A549 (cell line): ENCODE data around the gene MYH15. TPM values are rescaled to one million over a fixed set of nuclear protein-coding genes. Genes with fewer than 3 reads are reported as not detected.

Source experiments
- ATAC-seq, 2 experiments: fragments of 200-7000 bp in 1 of 2; fragments of >200 bp in 1 of 2; cut with Nextera tagmentation in 1 of 2; cut with Tn5 transposase in 1 of 2; 3 replicates each; pipeline versions ENCODE4 v1.8.0 to v1.9.1; 2018 to 2020; ENCODE audit warnings: mild to moderate bottlenecking in 1 of 2, moderate library complexity in 1 of 2
- CTCF ChIA-PET: fragments of 300-600 bp; sonication (Branson Sonifier 250); formaldehyde crosslinking; extraction: SDS; loops from one replicate; lab custom pipeline; 2021; ENCODE audit warnings: antibody characterized with exemption, inconsistent platforms; lab: Yijun Ruan, JAX
- POLR2A ChIA-PET: fragments of 350-600 bp; formaldehyde crosslinking; extraction: SDS; loops from one replicate; lab custom pipeline; 2021; ENCODE audit warnings: antibody characterized with exemption, inconsistent platforms; lab: Yijun Ruan, JAX
- DNase-seq, 2 experiments: peaks; one replicate each; pipeline versions ENCODE4 v3.0.0 to v3.0.0-alpha.2; 2011 to 2016; ENCODE audit warnings: low read depth in 1 of 2, low spot score in 1 of 2
- FAIRE-seq: peaks from 2 replicates; lab custom pipeline; 2011; peaks lifted over from hg19 to GRCh38; lab: Jason Lieb, UNC
- H3K27ac ChIP-seq, 2 experiments: fragments of >200 bp; sonication (Bioruptor Twin); formaldehyde crosslinking; 3 replicates each; pipeline ENCODE4 v1.5.1; 2016 to 2017
- H3K4me1 ChIP-seq: fragments of >200 bp; sonication (Bioruptor Twin); formaldehyde crosslinking; 3 replicates; pipeline ENCODE4 v1.6.1; 2016
- H3K4me2 ChIP-seq: fragments of >200 bp; sonication (Bioruptor Twin); formaldehyde crosslinking; 3 replicates; pipeline ENCODE4 v1.6.1; 2016
- H3K4me3 ChIP-seq: fragments of >200 bp; sonication (Bioruptor Twin); formaldehyde crosslinking; 3 replicates; pipeline ENCODE4 v1.5.1; 2016
- H3K9me3 ChIP-seq: fragments of >200 bp; sonication (Bioruptor Twin); formaldehyde crosslinking; 3 replicates; pipeline ENCODE4 v1.6.1; 2016
- ATOH8 ChIP-seq: fragments of 250-450 bp; sonication (Bioruptor Pico); IDR thresholded peaks from 2 replicates; pipeline ENCODE4 v1.5.0; 2020; ENCODE audit warnings: low read depth, mild to moderate bottlenecking, moderate library complexity
- BCL3 ChIP-seq: fragments of >200 bp; sonication (Bioruptor Twin); formaldehyde crosslinking; IDR thresholded peaks from 3 replicates; pipeline ENCODE4 v1.6.1; 2016
- CBX2 ChIP-seq: fragments of 200-600 bp; sonication (generic); IDR thresholded peaks from 2 replicates; pipeline ENCODE4 v1.6.1; 2016; ENCODE audit warnings: low read depth, mild to moderate bottlenecking, borderline replicate concordance
- CHD2 ChIP-seq: fragments of 150-350 bp; IDR thresholded peaks from 2 replicates; pipeline ENCODE4 v1.6.1; 2014; ENCODE audit warnings: low read length; ENCODE audit not compliant: partially characterized antibody
- EHF ChIP-seq: fragments of 250-450 bp; sonication (Bioruptor Pico); IDR thresholded peaks from 2 replicates; pipeline ENCODE4 v1.5.0; 2020; ENCODE audit warnings: mild to moderate bottlenecking
- FOSB ChIP-seq: fragments of 250-450 bp; sonication (Bioruptor Pico); IDR thresholded peaks from 2 replicates; pipeline ENCODE4 v1.5.0; 2020; ENCODE audit warnings: mild to moderate bottlenecking, moderate library complexity
- FOSL2 ChIP-seq, 2 experiments: fragments of 450-650 bp in 1 of 2; fragments of >200 bp in 1 of 2; sonication (Bioruptor Twin) in 1 of 2; formaldehyde crosslinking; IDR thresholded peaks; 2 replicates each; pipeline versions ENCODE4 v1.5.0 to v1.6.1; 2016 to 2020; ENCODE audit warnings: mild to moderate bottlenecking in 1 of 2, moderate library complexity in 1 of 2
- HDAC2 ChIP-seq: fragments of 200-600 bp; sonication (generic); IDR thresholded peaks from 2 replicates; pipeline ENCODE4 v1.6.1; 2016
- HEYL ChIP-seq: fragments of 250-450 bp; sonication (Bioruptor Pico); IDR thresholded peaks from 2 replicates; pipeline ENCODE4 v1.8.0; 2021; ENCODE audit warnings: mild to moderate bottlenecking, moderate library complexity
- HOXB13 ChIP-seq: fragments of 250-450 bp; sonication (Bioruptor Pico); IDR thresholded peaks from 2 replicates; pipeline ENCODE4 v1.5.0; 2020; ENCODE audit warnings: low read depth, mild to moderate bottlenecking, moderate library complexity
- KDM5A ChIP-seq: fragments of 200-600 bp; sonication (generic); IDR thresholded peaks from 2 replicates; pipeline ENCODE4 v1.6.1; 2016; ENCODE audit warnings: antibody characterized with exemption, mild to moderate bottlenecking
- MAFK ChIP-seq: fragments of 450-650 bp; IDR thresholded peaks from 2 replicates; pipeline ENCODE4 v1.6.1; 2014; ENCODE audit not compliant: partially characterized antibody
- NFE2L2 ChIP-seq: fragments of 150-350 bp; conservative IDR thresholded peaks from 2 replicates; pipeline ENCODE4 v1.6.1; 2014; ENCODE audit warnings: low read length
- NR3C1 ChIP-seq: fragments of >200 bp; sonication (Bioruptor Twin); formaldehyde crosslinking; IDR thresholded peaks from 3 replicates; pipeline ENCODE4 v1.6.1; 2017
- REST ChIP-seq: fragments of 200-600 bp; sonication (generic); IDR thresholded peaks from 2 replicates; pipeline ENCODE4 v1.6.1; 2016; ENCODE audit warnings: antibody characterized with exemption, mild to moderate bottlenecking, moderate library complexity
- TFCP2L1 ChIP-seq: fragments of 250-450 bp; sonication (Bioruptor Pico); IDR thresholded peaks from 2 replicates; pipeline ENCODE4 v1.5.0; 2021; ENCODE audit warnings: mild to moderate bottlenecking
- ZFP36 ChIP-seq: fragments of 450-650 bp; IDR thresholded peaks from 2 replicates; pipeline ENCODE4 v1.6.1; 2014; ENCODE audit warnings: borderline replicate concordance; ENCODE audit not compliant: partially characterized antibody
- ZSCAN20 ChIP-seq: fragments of 250-450 bp; sonication (Bioruptor Pico); IDR thresholded peaks from 2 replicates; pipeline ENCODE4 v1.8.0; 2022; ENCODE audit warnings: mild to moderate bottlenecking, moderate library complexity
- WGBS: methylation state at CpG from one replicate; pipeline ENCODE4 v1.1.6; 2017; ENCODE audit errors: missing lambda C conversion rate; 5-methylcytosine and 5-hydroxymethylcytosine counted together
- polyA plus RNA-seq, 4 experiments: library from polyadenylated mRNA; depleted of rRNA in 3 of 4; stranded (reverse); fragments of >200 nt; fragmentation: RNase III in 1 of 4; extraction: RNeasy Plus Mini Kit Qiagen cat#74134 plus additional on column Dnase treatment in 1 of 4; gene quantifications; 2 replicates in 3 of 4; 3 replicates in 1 of 4; pipeline ENCODE4 v1.2.3, GENCODE V29; 2011 to 2017

Gene MYH15
- polyA plus RNA-seq, 2 of the 4 experiments (the other 2 are of a cell fraction): 0.39 to 1.7 TPM

GRCh38 chr3:108462899-108463298 is 47.5 kb downstream of the MYH15 start:
- no peaks in the 10 kb centered on the region for H3K9me3 ChIP-seq
- DNase-seq: no peak
- FAIRE-seq: no peak
- ChIA-PET POLR2A (no interaction called here), CTCF (interaction anchor here (0.6 to 2.1 kb wide), 2 partner anchors 12 to 20 kb away, joined by 3 to 10 read pairs; no protein-coding TSS in a partner anchor)
- ATAC-seq: no peak
- H3K4me1 ChIP-seq: 0 out of 3 replicates have a peak, but pooled peaks cover 3% of the 10 kb centered on the region
- no peak overlapping the region for H3K27ac ChIP-seq
- H3K4me3 ChIP-seq: no peak overlapping the region
- WGBS: 52% methylated on average over 2 of the region's 2 CpGs
- TF ChIP-seq KDM5A (no peak), FOSL2 (IDR thresholded peaks at IDR 0.05) (no peak), FOSL2 (CRISPR knock-in tag; IDR thresholded peaks at IDR 0.05) (peak; percentile 28; the same call in 1 of the 2 replicates), CBX2 (no peak), BCL3 (no peak)
- no peak overlapping the region for H3K4me2 ChIP-seq

GRCh38 chr3:108461661-108462111 is 48.7 kb downstream of the MYH15 start:
- no peak for ATAC-seq
- H3K9me3 ChIP-seq: no peaks in the 10 kb centered on the region
- ChIA-PET CTCF (interaction anchor here (1.1 to 2.1 kb wide), 3 partner anchors 13 to 29 kb away, joined by 4 to 10 read pairs (median 7); no protein-coding TSS in a partner anchor), POLR2A (no interaction called here)
- no peak overlapping the region for H3K4me3 ChIP-seq
- DNase-seq: no peak
- 67% methylated on average over 5 of the region's 5 CpGs for WGBS
- H3K27ac ChIP-seq: no peak overlapping the region
- H3K4me2 ChIP-seq: no peak overlapping the region
- no peak for FAIRE-seq
- 0 out of 3 replicates have a peak, but pooled peaks cover 3% of the 10 kb centered on the region for H3K4me1 ChIP-seq
- TF ChIP-seq ZFP36 (no peak), FOSL2 (IDR thresholded peaks at IDR 0.05) (no peak), FOSL2 (CRISPR knock-in tag; IDR thresholded peaks at IDR 0.05) (no peak), ATOH8 (no peak), HDAC2 (no peak), CHD2 (no peak), REST (no peak), NFE2L2 (no peak), EHF (CRISPR knock-in tag) (no peak), HEYL (CRISPR knock-in tag) (no peak), CBX2 (no peak), HOXB13 (CRISPR knock-in tag) (no peak), TFCP2L1 (CRISPR knock-in tag) (no peak), NR3C1 (no peak), FOSB (CRISPR knock-in tag) (no peak)

GRCh38 chr3:108459225-108459624 is 51.2 kb downstream of the MYH15 start:
- H3K4me1 ChIP-seq: 0 out of 3 replicates have a peak, but pooled peaks cover 3% of the 10 kb centered on the region
- H3K9me3 ChIP-seq: no peaks in the 10 kb centered on the region
- ChIA-PET CTCF (interaction anchor here (0.7 to 2.6 kb wide), 2 partner anchors 18 to 208 kb away, joined by 3 to 9 read pairs; no protein-coding TSS in a partner anchor), POLR2A (no interaction called here)
- DNase-seq (no peak), ATAC-seq (no peak), FAIRE-seq (no peak)
- no peak overlapping the region for H3K4me2 ChIP-seq
- H3K4me3 ChIP-seq: no peak overlapping the region
- no peak overlapping the region for H3K27ac ChIP-seq
- TF ChIP-seq FOSL2 (IDR thresholded peaks at IDR 0.05): no peak
- TF ChIP-seq FOSL2 (CRISPR knock-in tag; IDR thresholded peaks at IDR 0.05): no peak
- no peak for TF ChIP-seq ZSCAN20 (CRISPR knock-in tag)
- peak; percentile 50 for TF ChIP-seq MAFK
